Measurements from ENCODE around the gene CCDC69. TPM values are rescaled to one million over a fixed set of nuclear protein-coding genes. Genes with fewer than 3 reads are reported as not detected.

The CCDC69 gene
- total RNA-seq, 1 donor from 2014 or later, result 1.2 TPM

GRCh38 chr5:151212406-151212798 is 11.5 kb downstream of the CCDC69 start:
- H3K4me1 Mint-ChIP-seq (ENCODE audit: unreplicated experiment), result no peaks in the 10 kb centered on the region
- no peaks in the 10 kb centered on the region for H3K27me3 Mint-ChIP-seq (ENCODE audit: unreplicated experiment)
- no peaks in the 10 kb centered on the region for H3K36me3 Mint-ChIP-seq (ENCODE audit: low read depth, unreplicated experiment)
- H3K4me3 Mint-ChIP-seq (ENCODE audit: unreplicated experiment), result no peak overlapping the region
- H3K27ac Mint-ChIP-seq (ENCODE audit: unreplicated experiment), result no peak overlapping the region
- H3K9me3 Mint-ChIP-seq (ENCODE audit: unreplicated experiment), result no peaks in the 10 kb centered on the region
- DNase-seq (ENCODE audit: low spot score), result no peak
- no peak for TF ChIP-seq CTCF (IDR thresholded peaks at IDR 0.05; ENCODE audit: unreplicated experiment)

GRCh38 chr5:151208481-151208914 is 15.4 kb downstream of the CCDC69 start:
- no peak for TF ChIP-seq CTCF (IDR thresholded peaks at IDR 0.05; ENCODE audit: unreplicated experiment)
- Mint-ChIP-seq H3K9me3 (ENCODE audit: unreplicated experiment) (no peaks in the 10 kb centered on the region), H3K4me1 (ENCODE audit: unreplicated experiment) (no peaks in the 10 kb centered on the region), H3K36me3 (ENCODE audit: low read depth, unreplicated experiment) (no peaks in the 10 kb centered on the region), H3K27me3 (ENCODE audit: unreplicated experiment) (no peaks in the 10 kb centered on the region), H3K4me3 (ENCODE audit: unreplicated experiment) (no peak overlapping the region), H3K27ac (ENCODE audit: unreplicated experiment) (no peak overlapping the region)
- DNase-seq (ENCODE audit: low spot score), result no peak

GRCh38 chr5:151205411-151205810 is 18.5 kb downstream of the CCDC69 start:
- Mint-ChIP-seq H3K27me3 (ENCODE audit: unreplicated experiment) (no peaks in the 10 kb centered on the region), H3K4me1 (ENCODE audit: unreplicated experiment) (no peaks in the 10 kb centered on the region), H3K9me3 (ENCODE audit: unreplicated experiment) (no peaks in the 10 kb centered on the region), H3K27ac (ENCODE audit: unreplicated experiment) (no peak overlapping the region), H3K4me3 (ENCODE audit: unreplicated experiment) (no peak overlapping the region), H3K36me3 (ENCODE audit: low read depth, unreplicated experiment) (no peaks in the 10 kb centered on the region)
- no peak for TF ChIP-seq CTCF (IDR thresholded peaks at IDR 0.05; ENCODE audit: unreplicated experiment)
- DNase-seq (ENCODE audit: low spot score), result no peak

GRCh38 chr5:151204051-151204450 is 19.8 kb downstream of the CCDC69 start:
- H3K4me1 Mint-ChIP-seq (ENCODE audit: unreplicated experiment), result no peaks in the 10 kb centered on the region
- H3K9me3 Mint-ChIP-seq (ENCODE audit: unreplicated experiment), result no peaks in the 10 kb centered on the region
- DNase-seq (ENCODE audit: low spot score), result no peak
- TF ChIP-seq CTCF (IDR thresholded peaks at IDR 0.05; ENCODE audit: unreplicated experiment), result no peak
- H3K27me3 Mint-ChIP-seq (ENCODE audit: unreplicated experiment), result no peaks in the 10 kb centered on the region
- H3K27ac Mint-ChIP-seq (ENCODE audit: unreplicated experiment), result no peak overlapping the region
- H3K36me3 Mint-ChIP-seq (ENCODE audit: low read depth, unreplicated experiment), result no peaks in the 10 kb centered on the region
- no peak overlapping the region for H3K4me3 Mint-ChIP-seq (ENCODE audit: unreplicated experiment)

GRCh38 chr5:151202381-151203139 is 21.3 kb downstream of the CCDC69 start:
- DNase-seq (ENCODE audit: low spot score), result no peak
- no peak overlapping the region for H3K4me3 Mint-ChIP-seq (ENCODE audit: unreplicated experiment)
- TF ChIP-seq CTCF (IDR thresholded peaks at IDR 0.05; ENCODE audit: unreplicated experiment), result no peak
- no peaks in the 10 kb centered on the region for H3K4me1 Mint-ChIP-seq (ENCODE audit: unreplicated experiment)
- no peaks in the 10 kb centered on the region for H3K36me3 Mint-ChIP-seq (ENCODE audit: low read depth, unreplicated experiment)
- no peaks in the 10 kb centered on the region for H3K9me3 Mint-ChIP-seq (ENCODE audit: unreplicated experiment)
- no peak overlapping the region for H3K27ac Mint-ChIP-seq (ENCODE audit: unreplicated experiment)
- H3K27me3 Mint-ChIP-seq (ENCODE audit: unreplicated experiment), result no peaks in the 10 kb centered on the region

Measured in endothelial cell (in vitro differentiated cells).